ENCODE data around the gene SRC. TPM values are rescaled to one million over a fixed set of nuclear protein-coding genes. Genes with fewer than 3 reads are reported as not detected.
"Not testable (repeated sequence)": the region's sequence is repeated elsewhere in the genome, so short reads cannot be mapped to it uniquely, and the experiment has no call there.

Gene SRC
- total RNA-seq, 1 experiment from 2014 or later, result 15.9 TPM

DNA sequence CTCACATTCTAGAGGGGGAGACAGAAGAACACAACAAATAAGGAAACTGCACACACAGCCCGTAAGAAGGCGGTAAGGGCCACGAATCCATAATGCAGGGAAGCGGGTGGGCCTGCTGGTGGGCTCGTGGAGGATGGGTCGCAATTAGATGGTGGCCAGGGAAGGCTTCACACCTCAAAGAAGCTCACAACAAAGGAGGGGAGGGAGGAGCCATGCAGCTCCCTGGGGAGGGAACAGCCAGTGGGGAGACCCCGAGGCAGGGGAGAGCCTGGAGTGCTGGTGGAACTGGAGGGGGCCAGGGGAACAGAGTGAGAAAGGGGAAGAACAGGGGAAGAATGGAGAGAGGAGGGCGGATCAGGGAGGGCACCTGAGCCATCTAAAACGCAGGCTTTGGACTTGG, 13.4 kb downstream of the SRC start:
- no peak for DNase-seq (ENCODE audit: low spot score)
- in situ Hi-C loops (cut with HindIII; ENCODE audit: low sequenced_read_pairs), result no loop called here

GRCh38 chr20:37359836-37360235, 13.9 kb downstream of the SRC start:
- in situ Hi-C loops (cut with HindIII; ENCODE audit: low sequenced_read_pairs), result no loop called here

GRCh38 chr20:37360391-37361115, 14.6 kb downstream of the SRC start:
- DNase-seq (ENCODE audit: low spot score), result no peak
- in situ Hi-C loops (cut with HindIII; ENCODE audit: low sequenced_read_pairs), result no loop called here

More at GRCh38 chr20:37359836-37360235, 13.9 kb downstream of the SRC start:
- DNase-seq (ENCODE audit: low spot score), result no peak

DNA sequence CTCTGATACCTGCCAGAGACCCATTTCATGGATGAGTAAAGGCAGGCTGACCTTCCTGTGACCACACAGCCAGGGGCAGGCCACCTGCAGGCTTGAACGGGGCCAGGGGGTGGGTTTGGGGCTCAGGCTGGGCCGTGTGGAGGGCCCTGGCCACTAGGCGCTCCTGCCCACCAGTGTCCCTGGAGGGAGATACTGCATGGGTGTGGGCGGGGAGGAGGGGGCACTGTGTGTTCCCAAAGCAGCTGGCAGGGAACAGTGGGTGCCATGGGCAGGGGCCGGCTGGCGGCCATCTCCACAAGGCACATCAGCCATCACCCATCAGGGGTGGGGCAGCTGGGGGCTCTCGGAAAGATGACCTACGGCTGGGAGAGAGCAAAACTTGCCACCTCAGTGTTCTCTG, 15.4 kb downstream of the SRC start:
- DNase-seq (ENCODE audit: low spot score), result no peak
- in situ Hi-C loops (cut with HindIII; ENCODE audit: low sequenced_read_pairs), result no loop called here

DNA sequence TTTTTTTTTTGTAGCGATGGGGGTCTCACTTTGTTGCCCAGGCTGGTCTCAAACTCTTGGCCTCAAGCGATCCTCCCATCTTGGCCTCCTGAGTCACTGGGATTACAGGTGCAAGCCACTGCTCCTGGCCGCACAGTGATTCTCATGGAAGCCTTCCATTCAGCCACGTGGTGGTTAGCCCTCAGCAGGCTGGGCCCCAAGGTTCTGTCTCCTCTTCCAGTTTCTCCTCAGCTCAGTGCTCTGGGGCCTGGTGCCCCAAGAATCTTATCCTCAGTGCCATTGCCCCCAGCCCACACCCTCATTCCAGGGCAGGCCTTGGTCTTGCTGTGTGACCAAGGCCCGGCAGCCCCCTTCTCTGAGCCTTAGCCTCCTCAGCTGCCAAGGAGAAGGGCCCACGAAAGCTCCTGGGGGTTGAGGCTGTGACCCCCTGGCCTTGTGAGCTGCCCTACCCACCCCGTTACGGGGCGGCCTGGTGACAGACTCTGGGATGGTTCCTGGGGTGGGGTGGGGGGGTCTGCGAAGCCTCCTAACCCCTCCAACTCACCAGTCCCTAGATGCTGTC, 16.4 kb downstream of the SRC start:
- in situ Hi-C loops (cut with HindIII; ENCODE audit: low sequenced_read_pairs), result no loop called here

DNA sequence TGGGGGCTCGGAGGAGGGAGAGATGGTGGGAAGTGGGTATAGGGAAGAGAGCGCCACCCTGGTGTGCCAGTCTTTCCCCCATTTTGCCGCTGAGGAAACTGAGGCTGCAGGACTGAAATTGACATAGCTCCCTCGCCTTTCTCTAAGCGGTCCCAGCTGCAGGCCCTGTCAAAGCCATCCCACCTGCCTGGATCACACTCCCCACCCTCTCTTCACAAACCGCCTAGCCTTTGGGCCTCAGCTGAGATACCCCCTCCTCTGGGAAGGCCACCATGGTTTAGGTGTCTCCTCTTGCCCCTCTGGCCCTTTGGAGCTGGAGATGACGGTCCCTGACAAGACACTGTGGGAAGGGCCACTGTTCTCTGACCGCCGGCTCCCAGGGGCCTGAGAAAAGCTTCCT, 16.9 kb downstream of the SRC start:
- in situ Hi-C loops (cut with HindIII; ENCODE audit: low sequenced_read_pairs), result no loop called here
- DNase-seq (ENCODE audit: low spot score), result no peak

More for the DNA sequence above, 16.4 kb downstream of the SRC start:
- no peak for DNase-seq (ENCODE audit: low spot score)

GRCh38 chr20:37363221-37364012, 17.5 kb downstream of the SRC start:
- no peak for DNase-seq (ENCODE audit: low spot score)
- in situ Hi-C loops (cut with HindIII; ENCODE audit: low sequenced_read_pairs), result no loop called here

DNA sequence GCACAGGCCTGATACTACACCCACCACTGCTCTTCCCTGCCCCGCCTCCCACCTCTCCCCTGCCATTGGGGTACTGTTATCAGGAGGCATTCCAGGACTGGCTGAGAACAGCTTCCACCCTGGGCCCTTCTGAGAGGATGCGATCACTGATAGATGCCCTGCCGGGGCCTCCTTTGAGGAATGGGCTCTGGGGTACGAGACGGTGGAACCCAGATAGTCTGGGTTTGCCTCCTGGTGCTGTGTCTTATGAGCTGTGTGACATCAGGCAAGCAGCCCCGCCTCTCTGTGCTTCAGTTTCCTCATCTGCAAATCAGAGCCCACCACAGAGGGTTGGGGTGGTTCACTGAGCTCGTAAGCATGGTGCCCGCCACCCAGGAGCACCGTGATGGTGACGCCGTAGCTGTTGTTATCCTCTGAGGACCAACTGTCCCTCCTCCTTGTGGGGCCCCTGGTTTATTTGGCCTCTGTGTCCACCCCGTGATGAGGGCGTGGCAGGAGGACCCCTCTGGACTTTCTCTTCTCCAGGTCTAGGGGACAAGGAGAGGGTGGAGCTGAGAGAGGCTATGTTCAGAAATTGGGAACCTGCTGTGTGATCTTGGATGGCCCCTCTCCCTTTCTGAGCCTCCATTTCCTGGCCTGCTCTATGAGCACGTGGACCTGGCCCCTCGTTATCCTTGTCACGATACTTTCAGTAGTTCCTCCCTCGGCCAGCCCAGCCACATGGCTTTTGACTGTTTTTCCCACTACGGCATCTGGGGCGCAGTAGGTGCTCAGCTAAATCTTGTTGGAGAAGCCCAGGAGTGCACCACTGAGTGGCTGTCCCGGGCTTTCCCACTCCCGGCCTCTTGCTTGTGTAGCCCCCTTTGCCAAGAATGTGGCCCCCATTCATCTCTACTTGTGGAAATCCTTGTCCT, 18.3 kb downstream of the SRC start:
- DNase-seq (ENCODE audit: low spot score), result no peak

DNA sequence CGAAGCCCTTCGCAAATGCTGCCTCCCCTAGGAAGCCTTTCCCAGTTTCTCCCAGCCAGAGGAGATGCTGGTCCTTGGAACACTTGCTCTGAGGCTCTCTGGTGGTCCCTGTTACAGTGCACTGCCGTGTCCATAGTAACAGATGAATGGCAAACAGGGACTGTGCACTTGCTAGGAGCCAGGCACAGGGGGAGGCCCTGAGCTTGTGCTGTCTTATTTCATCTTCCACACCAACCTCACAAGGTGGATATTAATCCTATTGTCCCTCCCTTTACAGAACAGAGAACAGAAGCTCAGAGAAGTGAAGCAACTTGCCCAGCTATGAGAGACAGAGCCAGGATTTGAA, 19.0 kb downstream of the SRC start:
- DNase-seq (ENCODE audit: low spot score), result no peak
- in situ Hi-C loops (cut with HindIII; ENCODE audit: low sequenced_read_pairs), result no loop called here

More for the DNA sequence above, 18.3 kb downstream of the SRC start:
- in situ Hi-C loops (cut with HindIII; ENCODE audit: low sequenced_read_pairs), result no loop called here

GRCh38 chr20:37365760-37366638, 20.1 kb downstream of the SRC start:
- DNase-seq (ENCODE audit: low spot score), result no peak
- in situ Hi-C loops (cut with HindIII; ENCODE audit: low sequenced_read_pairs), result no loop called here

DNA sequence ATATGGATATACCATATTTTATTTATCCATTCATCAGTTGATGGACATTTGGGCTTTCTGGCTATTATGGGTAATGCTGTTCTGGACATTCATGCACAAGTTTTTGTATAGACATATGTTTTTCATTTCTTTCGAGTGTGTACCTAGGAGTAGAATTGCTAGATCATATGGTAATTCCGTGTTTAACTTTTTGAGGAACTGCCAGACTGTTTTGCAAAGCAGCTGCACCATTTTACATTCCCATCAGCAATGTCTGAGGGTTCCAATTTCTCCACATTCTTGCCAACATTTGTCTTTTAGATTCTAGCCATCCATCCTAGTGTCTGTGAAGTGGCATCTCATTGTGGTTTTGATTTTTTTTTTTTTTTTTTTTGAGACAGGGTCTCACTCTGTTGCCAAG, 20.8 kb downstream of the SRC start:
- no peak for DNase-seq (ENCODE audit: low spot score)
- in situ Hi-C loops (cut with HindIII; ENCODE audit: low sequenced_read_pairs), result no loop called here

- in situ Hi-C loops (cut with HindIII; ENCODE audit: low sequenced_read_pairs), result no loop called here
- no peak for DNase-seq (ENCODE audit: low spot score)
Observed at GRCh38 chr20:37369846-37370245, 23.9 kb downstream of the SRC start.

GRCh38 chr20:37371845-37372244, 25.9 kb downstream of the SRC start:
- DNase-seq (ENCODE audit: low spot score); in situ Hi-C loops (cut with HindIII; ENCODE audit: low sequenced_read_pairs): not testable (repeated sequence)

- no peak for DNase-seq (ENCODE audit: low spot score)
- in situ Hi-C loops (cut with HindIII; ENCODE audit: low sequenced_read_pairs), result no loop called here
Observed at GRCh38 chr20:37372441-37372840, 26.5 kb downstream of the SRC start.

DNA sequence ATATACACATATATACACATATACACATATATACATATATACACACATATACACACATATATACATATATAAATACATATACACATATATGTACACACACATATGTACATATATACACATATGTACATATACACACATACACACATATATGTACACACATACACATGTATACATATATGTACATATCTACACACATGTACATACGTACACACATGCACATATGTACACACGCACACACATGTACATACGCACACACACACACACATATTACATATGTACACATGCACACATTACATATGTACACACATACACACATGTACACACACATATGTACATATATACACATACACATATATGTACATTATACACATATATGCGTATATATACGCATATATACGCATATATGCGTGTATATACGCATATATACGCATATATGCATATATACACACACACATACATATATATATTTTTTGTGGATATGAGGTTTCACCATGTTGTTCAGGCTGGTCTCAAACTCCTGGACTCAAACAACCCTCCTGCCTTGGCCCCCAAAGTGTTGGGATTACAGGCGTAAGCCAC, 27.2 kb downstream of the SRC start:
- in situ Hi-C loops (cut with HindIII; ENCODE audit: low sequenced_read_pairs), result no loop called here
- DNase-seq (ENCODE audit: low spot score), result no peak

DNA sequence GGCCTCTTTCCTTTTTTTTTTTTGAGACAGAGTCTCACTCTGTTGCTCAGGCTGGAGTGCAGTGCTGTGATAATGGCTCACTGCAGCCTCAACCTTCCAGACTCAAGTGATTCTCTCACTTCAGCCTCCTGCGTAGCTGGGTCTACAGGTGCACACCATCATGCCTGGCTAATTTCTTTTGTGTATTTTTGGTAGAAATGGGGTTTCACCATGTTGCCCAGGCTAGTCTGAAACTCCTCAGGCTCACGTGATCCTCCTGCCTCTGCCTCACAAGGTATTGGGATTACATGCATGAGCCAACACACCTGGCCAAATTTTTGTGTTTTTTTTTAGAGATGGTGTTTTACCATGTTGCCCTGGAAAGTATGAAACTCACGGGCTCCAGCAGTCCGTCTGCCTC, 29.3 kb downstream of the SRC start:
- in situ Hi-C loops (cut with HindIII; ENCODE audit: low sequenced_read_pairs), result no loop called here
- DNase-seq (ENCODE audit: low spot score), result no peak

DNA sequence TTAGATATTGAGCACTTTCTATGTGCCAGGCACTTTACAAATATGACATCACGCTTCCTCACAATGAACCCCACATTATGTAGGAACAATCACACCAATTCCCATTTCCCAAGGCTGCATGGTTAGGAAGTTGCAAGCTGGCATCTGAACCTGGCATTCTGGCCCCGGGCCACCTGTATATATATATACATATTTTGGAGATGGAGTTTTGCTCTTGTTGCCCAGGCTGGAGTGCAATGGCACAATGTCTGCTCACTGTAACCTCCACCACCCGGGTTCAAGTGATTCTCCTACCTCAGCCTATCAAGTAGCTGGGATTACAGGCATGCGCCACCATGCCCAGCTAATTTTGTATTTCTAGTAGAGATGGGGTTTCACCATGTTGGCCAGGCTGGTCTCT, 30.4 kb downstream of the SRC start:
- in situ Hi-C loops (cut with HindIII; ENCODE audit: low sequenced_read_pairs), result no loop called here
- DNase-seq (ENCODE audit: low spot score), result no peak

GRCh38 chr20:37376791-37377190, 30.9 kb downstream of the SRC start:
- no peak for DNase-seq (ENCODE audit: low spot score)

More at GRCh38 chr20:37376791-37377190, 30.9 kb downstream of the SRC start:
- in situ Hi-C loops (cut with HindIII; ENCODE audit: low sequenced_read_pairs), result no loop called here

Data from G401 (cell line).